NCI-H82 treated with DMSO at 0.1 percent for 48 hours (cell line): Measurements from ENCODE around the gene VPS37D.
"Not testable (repeated sequence)": the region's sequence is repeated elsewhere in the genome, so short reads cannot be mapped to it uniquely, and the experiment has no call there.

ENCODE experiments used
- DNase-seq: peaks from one replicate; lab custom pipeline; 2025; ENCODE audit not compliant: unreplicated experiment; lab: John Stamatoyannopoulos, UW

The VPS37D gene

GRCh38 chr7:73704640-73705550 is 37.3 kb downstream of the VPS37D start:
- DNase-seq, result peak; percentile 48

DNA sequence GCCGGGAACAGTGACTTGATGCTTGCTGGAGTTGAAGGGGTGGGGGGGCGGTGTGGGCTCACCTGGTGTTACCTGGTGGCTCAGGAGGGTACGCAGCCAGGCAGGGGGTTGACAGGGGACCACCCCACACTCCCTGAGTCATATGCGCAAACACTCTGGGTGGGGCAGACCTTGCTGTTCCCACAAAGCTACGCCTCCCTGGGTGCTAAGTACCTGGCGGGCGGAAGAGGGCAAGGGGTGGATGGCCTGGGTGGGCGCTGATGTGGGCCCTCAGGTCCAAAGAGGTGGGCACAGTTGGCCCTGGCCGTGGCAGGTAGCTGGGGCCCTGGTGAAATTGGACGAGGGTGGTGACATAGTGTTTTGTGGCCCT is 37.9 kb downstream of the VPS37D start:
- no peak for DNase-seq

GRCh38 chr7:73706126-73707044 is 38.8 kb downstream of the VPS37D start:
- DNase-seq, result no peak

DNA sequence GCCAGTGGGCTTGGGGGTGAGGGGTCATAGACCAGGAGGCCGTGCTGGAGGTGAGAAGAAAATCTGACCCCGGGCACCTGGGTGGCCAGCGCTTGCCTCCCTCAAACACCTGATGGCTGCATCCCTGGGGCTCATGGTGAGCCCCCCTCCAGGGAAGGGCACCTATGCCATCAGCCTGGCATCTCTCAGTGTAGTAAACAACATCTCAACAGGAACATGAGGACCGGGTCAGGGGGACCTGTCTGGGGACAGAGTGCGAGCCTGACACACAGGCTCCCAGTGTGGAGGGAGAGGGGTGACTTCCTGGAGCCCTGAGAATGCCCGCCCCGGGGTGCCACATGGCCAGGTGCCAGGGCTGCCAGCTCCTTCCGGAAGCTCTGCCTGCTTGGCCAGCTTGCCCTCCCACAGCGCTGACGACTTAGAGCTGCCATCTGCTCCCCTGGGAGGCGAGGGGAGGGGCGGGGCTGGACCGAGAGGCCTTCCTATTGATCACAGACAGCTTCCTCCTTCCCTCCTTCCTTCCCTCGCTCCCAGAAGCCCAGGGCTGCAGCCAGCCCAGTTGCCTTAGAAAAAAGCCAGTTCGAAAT is 39.5 kb downstream of the VPS37D start:
- DNase-seq, result peak; percentile 55

DNA sequence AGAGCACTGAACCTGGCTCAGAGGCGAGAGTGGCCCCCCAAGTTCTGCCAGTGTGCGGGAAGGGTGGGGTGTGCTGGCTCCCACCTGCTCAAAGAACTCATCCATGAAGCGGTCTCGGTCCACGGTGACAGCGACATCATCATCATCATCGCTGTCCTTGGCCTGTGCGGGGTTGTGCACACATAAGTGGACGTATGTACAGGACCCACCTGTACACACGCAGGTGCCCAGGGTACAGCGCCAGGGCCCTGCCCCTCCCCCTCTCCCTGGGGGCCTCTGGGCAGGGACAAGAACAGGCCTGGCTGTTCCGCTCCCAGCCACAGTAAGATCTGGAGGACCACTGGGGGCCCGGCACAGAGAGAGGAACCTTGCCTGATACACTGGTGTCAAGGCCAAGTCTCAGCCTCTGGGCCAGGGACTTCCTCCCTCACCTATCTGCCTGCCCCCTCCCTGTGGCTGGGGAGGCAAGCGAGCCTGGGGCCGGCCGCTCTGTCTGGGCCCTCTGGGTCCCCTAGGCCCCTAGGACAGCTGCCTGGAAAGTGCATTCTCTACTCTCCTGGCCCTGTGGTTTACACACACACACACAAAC is 41.4 kb downstream of the VPS37D start:
- no peak for DNase-seq

DNA sequence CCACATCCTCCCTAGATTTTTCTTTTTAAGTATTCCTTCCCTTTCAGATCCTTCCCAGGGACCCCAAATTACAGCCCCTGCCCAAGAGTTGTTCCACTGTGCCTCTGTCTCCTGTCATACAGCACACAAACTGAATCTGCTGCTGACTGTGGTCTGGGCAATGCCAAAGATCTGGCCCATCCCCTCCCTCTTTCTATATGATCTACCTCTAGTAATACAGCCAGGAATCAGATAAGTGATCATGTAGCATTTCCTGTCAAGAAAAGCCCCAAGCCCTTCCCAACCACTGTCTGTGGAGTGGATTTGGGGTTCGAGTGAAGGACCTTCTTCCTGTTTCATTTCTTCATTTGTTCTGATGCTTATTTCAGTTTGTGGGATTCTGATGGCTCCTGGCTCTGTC is 45.1 kb downstream of the VPS37D start:
- DNase-seq, result no peak

- not testable (repeated sequence) for DNase-seq
Measured at GRCh38 chr7:73713319-73713718, 45.7 kb downstream of the VPS37D start.

GRCh38 chr7:73715648-73716317 is 48.2 kb downstream of the VPS37D start:
- DNase-seq, result no peak

- no peak for DNase-seq
Measured at GRCh38 chr7:73716318-73716890, 48.8 kb downstream of the VPS37D start.

DNA sequence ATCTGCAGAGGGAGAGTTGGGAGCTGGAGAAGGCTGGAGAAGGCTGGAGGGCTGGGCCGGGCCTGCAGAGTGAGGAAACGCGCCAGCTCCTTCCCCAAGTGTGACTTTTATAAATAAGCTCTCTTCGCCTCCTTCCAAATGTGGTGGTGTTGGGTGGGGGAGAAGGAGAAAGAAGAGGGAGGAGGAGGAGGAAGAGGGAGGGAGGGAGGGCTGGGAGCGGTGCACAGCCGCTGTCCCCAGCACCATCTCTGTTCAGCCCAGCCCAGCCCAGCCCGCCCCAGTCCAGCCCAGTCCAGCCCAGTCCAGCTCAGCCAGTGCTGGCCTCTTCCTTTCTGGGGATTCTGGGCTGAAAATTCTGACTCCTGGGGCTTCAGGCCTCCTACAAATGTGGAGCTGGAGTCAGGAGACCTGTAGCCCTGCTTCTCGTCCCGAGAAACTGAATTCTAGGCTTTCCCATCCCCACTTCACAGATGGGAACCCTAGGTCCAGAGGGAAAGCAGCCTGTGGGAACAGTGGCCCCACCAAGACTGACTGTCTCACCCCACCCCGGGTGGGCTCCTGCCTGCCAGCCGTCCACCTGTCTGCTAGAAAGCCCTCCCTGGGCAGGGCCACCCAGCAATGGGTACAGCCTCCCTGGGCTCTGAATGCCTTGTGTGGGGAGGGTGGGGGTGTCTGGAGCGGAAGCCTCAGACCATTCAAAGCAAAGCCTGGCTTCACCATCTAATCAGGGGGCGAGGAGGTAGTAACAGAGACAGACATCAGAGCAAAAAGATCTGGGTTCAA is 49.6 kb downstream of the VPS37D start:
- no peak for DNase-seq

DNA sequence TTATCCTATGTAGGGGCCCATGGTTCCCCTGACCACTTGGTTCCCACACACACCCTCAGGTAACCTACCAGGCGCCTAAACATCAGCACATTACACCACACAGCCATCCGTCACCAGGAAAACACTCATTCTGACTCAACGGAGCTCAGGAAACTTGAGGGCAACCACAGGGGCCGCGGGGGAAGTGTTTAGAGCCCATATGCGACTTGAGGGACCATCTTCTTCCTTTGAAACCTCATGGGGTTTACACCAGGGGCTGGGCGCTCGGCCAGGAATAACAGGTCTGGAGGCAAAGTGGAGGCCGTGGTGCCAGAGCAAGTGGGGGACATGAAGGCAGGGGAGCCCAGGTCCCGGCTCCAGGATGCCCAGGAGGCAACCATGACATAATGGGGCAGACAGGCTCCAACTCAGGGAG is 50.4 kb downstream of the VPS37D start:
- no peak for DNase-seq

DNA sequence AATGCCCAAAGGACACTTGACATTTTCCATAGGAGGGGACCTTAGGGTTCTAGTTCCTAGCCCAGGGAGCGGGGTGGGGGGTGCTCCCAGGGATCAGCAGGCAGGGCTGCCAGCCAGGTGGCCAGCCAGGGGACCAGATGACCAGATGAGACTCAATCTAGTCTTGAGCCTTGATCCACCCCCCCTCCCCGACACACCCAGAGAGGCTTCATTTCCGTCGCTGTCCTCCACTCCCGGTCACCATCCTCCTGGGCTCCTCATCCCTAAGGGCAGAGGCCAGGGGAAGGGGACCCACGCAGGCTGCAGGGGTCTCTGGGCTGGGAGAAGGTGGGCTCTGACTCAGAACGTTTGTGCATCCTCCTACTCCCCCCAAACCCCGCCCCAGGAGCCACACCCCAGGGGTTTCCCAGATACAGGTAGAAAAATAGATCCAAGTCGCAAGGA is 50.8 kb downstream of the VPS37D start:
- no peak for DNase-seq

DNA sequence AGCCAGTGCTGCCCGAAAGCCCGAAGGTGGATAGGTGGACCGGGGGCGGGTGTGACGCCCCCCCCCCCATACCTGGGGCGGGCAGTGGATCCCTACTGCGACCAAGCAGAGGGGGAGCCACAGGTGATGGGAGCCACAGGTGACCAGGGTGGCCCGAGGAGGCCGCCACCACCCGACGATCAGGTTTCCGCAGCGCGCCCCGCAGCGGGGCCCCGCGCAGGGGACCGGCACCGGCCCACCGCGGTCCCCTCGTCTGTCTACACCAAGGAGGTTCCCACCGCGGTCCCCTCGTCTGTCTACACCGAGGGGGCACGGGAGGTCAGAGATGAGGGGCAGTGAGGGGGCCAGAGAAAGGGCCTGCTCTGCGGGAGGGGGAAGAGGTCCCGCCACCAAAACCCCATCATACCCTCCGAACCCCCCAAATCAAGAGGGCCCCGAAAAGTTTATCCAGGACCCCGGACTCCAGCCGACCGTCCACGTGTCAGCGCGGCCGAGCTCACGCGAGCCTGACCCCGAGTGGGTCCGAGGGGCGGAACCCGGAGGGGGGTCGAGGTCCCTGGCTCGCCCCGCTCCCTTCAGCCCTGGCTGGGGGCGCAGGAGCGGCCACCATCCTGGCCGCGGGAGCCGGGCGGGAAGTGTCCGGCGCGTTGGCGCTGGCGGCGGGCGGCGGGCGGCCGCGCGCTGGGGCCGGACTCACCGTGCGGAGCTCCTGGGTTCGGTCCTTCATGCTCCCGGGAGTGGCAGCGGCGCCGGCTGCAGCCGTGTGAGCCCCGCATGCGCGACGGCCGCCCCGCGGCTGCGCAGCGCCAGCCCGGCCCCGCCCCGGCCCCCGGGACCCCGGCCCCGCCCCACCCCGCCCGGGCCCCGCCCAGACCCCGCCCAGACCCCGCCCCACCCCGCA is 51.5 kb downstream of the VPS37D start, which contains the start of gene STX1A:
Gene STX1A (minus strand): TSS at position 765 of the 901 bp plus-strand sequence. CDS start 38 bp downstream, at position 727.
- no peak for DNase-seq

- no peak for DNase-seq
Measured at GRCh38 chr7:73719806-73720169, 52.2 kb downstream of the VPS37D start.

- DNase-seq, result not testable (repeated sequence)
Measured at GRCh38 chr7:73720443-73720842, 52.8 kb downstream of the VPS37D start.

DNA sequence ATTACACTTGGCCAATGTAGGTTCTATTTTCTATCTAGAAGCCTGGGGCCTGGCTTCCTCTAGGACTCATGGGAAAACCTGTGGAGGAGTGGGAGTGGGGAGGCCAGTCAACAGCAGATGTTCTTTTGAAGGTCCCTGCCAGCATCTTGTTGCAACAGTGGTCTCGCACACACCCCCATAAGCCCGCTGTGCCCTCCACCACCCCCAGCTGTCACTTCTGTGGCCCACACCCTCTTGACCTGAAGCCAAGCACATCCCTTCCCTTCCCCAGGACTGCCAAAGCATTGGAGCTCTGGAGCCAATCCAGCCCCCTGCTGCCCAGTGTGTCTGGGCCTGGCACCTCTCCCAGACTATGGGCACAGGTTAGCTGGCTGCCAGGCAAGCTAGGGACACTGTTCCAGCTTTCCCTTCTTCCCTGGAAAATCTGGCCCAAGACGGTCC is 53.8 kb downstream of the VPS37D start:
- no peak for DNase-seq
